Keratinocyte (primary cell): ENCODE measurements around the gene FOXD3. TPM values are rescaled to one million over a fixed set of nuclear protein-coding genes. Genes with fewer than 3 reads are reported as not detected.

Source experiments
- DNase-seq: peaks from one replicate; pipeline ENCODE4 v3.0.0-alpha.2; 2011; ENCODE audit warnings: low read depth, missing footprints, low spot score
- FAIRE-seq: peaks from 2 replicates; lab custom pipeline; 2011; peaks lifted over from hg19 to GRCh38; lab: Jason Lieb, UNC
- H2AFZ ChIP-seq: 2 replicates; pipeline ENCODE4 v1.6.0; 2012; ENCODE audit warnings: low read length, control low read depth, inconsistent platforms; ENCODE audit not compliant: control insufficient read depth
- H3K27ac ChIP-seq: 2 replicates; pipeline ENCODE4 v1.5.1; 2011; ENCODE audit warnings: low read length; ENCODE audit not compliant: control insufficient read depth, insufficient read depth
- H3K27me3 ChIP-seq: 3 replicates; pipeline ENCODE4 v1.6.0; 2011; ENCODE audit warnings: low read length; ENCODE audit not compliant: control insufficient read depth, insufficient read depth; ENCODE audit errors: extremely low read depth
- H3K36me3 ChIP-seq, 2 experiments: 2 replicates in 1 of 2; 3 replicates in 1 of 2; pipeline ENCODE4 v1.5.1; 2011; ENCODE audit warnings: low read length in 2 of 2, mild to moderate bottlenecking in 1 of 2; ENCODE audit not compliant: control insufficient read depth in 2 of 2, insufficient read depth in 2 of 2; ENCODE audit errors: extremely low read depth in 1 of 2
- H3K4me1 ChIP-seq: 3 replicates; pipeline ENCODE4 v1.5.1; 2011; ENCODE audit warnings: low read length; ENCODE audit not compliant: control insufficient read depth, insufficient read depth; ENCODE audit errors: extremely low read depth
- H3K4me2 ChIP-seq: 3 replicates; pipeline ENCODE4 v1.6.0; 2011; ENCODE audit warnings: low read depth, low read length; ENCODE audit not compliant: control insufficient read depth, insufficient read depth; ENCODE audit errors: extremely low read depth
- H3K4me3 ChIP-seq, 3 experiments: fragments of 200-600 bp in 1 of 3; sonication (generic) in 1 of 3; 2 replicates in 2 of 3; 3 replicates in 1 of 3; pipeline ENCODE4 v1.5.1; 2011 to 2016; ENCODE audit warnings: low read length in 3 of 3, mild to moderate bottlenecking in 3 of 3, control low read depth in 2 of 3, inconsistent platforms in 1 of 3, low read depth in 1 of 3, mixed read lengths in 1 of 3, mixed run types in 1 of 3, moderate library complexity in 1 of 3; ENCODE audit not compliant: control insufficient read depth in 2 of 3, insufficient read depth in 2 of 3; ENCODE audit errors: extremely low read depth in 1 of 3
- H3K79me2 ChIP-seq: 2 replicates; pipeline ENCODE4 v1.6.0; 2012; ENCODE audit warnings: low read length; ENCODE audit not compliant: control insufficient read depth, insufficient read depth
- H3K9ac ChIP-seq: 3 replicates; pipeline ENCODE4 v1.6.0; 2011; ENCODE audit warnings: low read length; ENCODE audit not compliant: control insufficient read depth, insufficient read depth; ENCODE audit errors: extremely low read depth
- H3K9me1 ChIP-seq: 3 replicates; pipeline ENCODE4 v1.6.0; 2011; ENCODE audit warnings: low read length; ENCODE audit not compliant: control insufficient read depth, insufficient read depth; ENCODE audit errors: extremely low read depth
- H3K9me3 ChIP-seq: 2 replicates; pipeline ENCODE4 v1.5.1; 2012; ENCODE audit warnings: low read depth, low read length; ENCODE audit not compliant: control insufficient read depth
- H4K20me1 ChIP-seq: 3 replicates; pipeline ENCODE4 v1.6.0; 2011; ENCODE audit warnings: low read length; ENCODE audit not compliant: control insufficient read depth, insufficient read depth; ENCODE audit errors: extremely low read depth
- CTCF ChIP-seq, 3 experiments: IDR thresholded peaks in 1 of 3; conservative IDR thresholded peaks in 1 of 3; optimal IDR thresholded peaks in 1 of 3; 2 replicates in 2 of 3; 3 replicates in 1 of 3; pipeline versions ENCODE3 to v1.5.1; 2011; ENCODE audit warnings: low read length in 3 of 3, mild to moderate bottlenecking in 3 of 3, moderate library complexity in 2 of 3, control low read depth in 1 of 3, inconsistent platforms in 1 of 3; ENCODE audit not compliant: insufficient read depth in 2 of 3; ENCODE audit errors: extremely low read depth in 1 of 3
- EZH2 ChIP-seq: IDR thresholded peaks from one replicate; pipeline ENCODE4 v1.6.1; 2012; ENCODE audit warnings: inconsistent platforms, mild to moderate bottlenecking, low read length, moderate library complexity
- dilution Hi-C: fragments of 300-500 bp; cut with MboI; formaldehyde crosslinking; loops from one replicate; pipeline ENCODE4 v1.7.0; 2020; ENCODE audit warnings: low sequenced_read_pairs; ENCODE audit not compliant: extremely low pct_ligation_motif_present
- polyA plus RNA-seq, 5 experiments: library from polyadenylated mRNA; depleted of rRNA in 3 of 5; stranded (reverse) in 3 of 5; stranded (forward) in 1 of 5; unstranded in 1 of 5; fragments of >200 nt; gene quantifications; 1 replicate in 1 of 5; 2 replicates in 3 of 5; 3 replicates in 1 of 5; pipeline versions ENCODE4 v1.2.1 to v1.2.3, GENCODE V29; 2011 to 2012; ENCODE audit warnings: missing spikeins in 2 of 5, low read depth in 1 of 5, low replicate concordance in 1 of 5
- small RNA-seq, 3 experiments: library from RNA; depleted of rRNA; stranded (forward); fragments of <200 nt; gene quantifications; one replicate each; pipeline ENCODE3, GENCODE V24; 2012; ENCODE audit warnings: low read depth in 3 of 3, low replicate concordance in 1 of 3; ENCODE audit not compliant: insufficient read length in 3 of 3

The FOXD3 gene
- polyA plus RNA-seq, 1 donor (not counting 4 experiments of a cell fraction or from before 2014, with no cell fraction given) = not detected

GRCh38 chr1:63367215-63368103 lies 45.1 kb downstream of the FOXD3 start, which contains the start of gene ALG6:
Gene ALG6 (plus strand): TSS chr1:63367627. CDS start chr1:63370978, 3,351 bp downstream.
- Histone ChIP-seq H3K27me3 (no peaks in the 10 kb centered on the region), H3K9me3 (no peaks in the 10 kb centered on the region), H3K4me3 (peak within 1 kb of the TSS; percentile 77 to 95 (median 94)), H3K9ac (peak within 1 kb of the TSS; percentile 89), H3K4me2 (peak within 1 kb of the TSS; percentile 92), H4K20me1 (no peaks in the 10 kb centered on the region), H3K27ac (peak within 1 kb of the TSS; percentile 66), H3K9me1 (no peaks in the 10 kb centered on the region), H3K4me1 (peaks cover 8% of the 10 kb centered on the region), H3K36me3 (peaks cover 0 to 2% of the 10 kb centered on the region in 2 experiments), H2AFZ (peak within 1 kb of the TSS; percentile 100), H3K79me2 (peaks cover 7% of the 10 kb centered on the region)
- DNase-seq = peak; percentile 36
- dilution Hi-C loops = no loop called here
- FAIRE-seq = no peak
- no peak for TF ChIP-seq CTCF (optimal IDR thresholded peaks at IDR 0.05 in 1 of 3, IDR thresholded peaks at IDR 0.05 in 1 of 3, conservative IDR thresholded peaks at IDR 0.05 in 1 of 3; ENCODE audit: extremely low read depth in 1 of 3, insufficient read depth in 2 of 3, low read length in 3 of 3)
- TF ChIP-seq EZH2 = no peak

- no peak for FAIRE-seq
- H3K4me3 ChIP-seq = peak overlapping the region; percentile 77 to 95 (median 94)
These were observed 45.8 kb downstream of the FOXD3 start for GRCh38 chr1:63368131-63368530.

More at GRCh38 chr1:63368131-63368530, 45.8 kb downstream of the FOXD3 start:
- Histone ChIP-seq H4K20me1 (no peaks in the 10 kb centered on the region), H3K9ac (peak overlapping the region; percentile 89), H2AFZ (peak overlapping the region; percentile 100), H3K9me3 (no peaks in the 10 kb centered on the region), H3K27me3 (no peaks in the 10 kb centered on the region), H3K4me2 (peak overlapping the region; percentile 92), H3K9me1 (no peaks in the 10 kb centered on the region), H3K36me3 (peaks cover 0 to 2% of the 10 kb centered on the region in 2 experiments), H3K79me2 (peaks cover 7% of the 10 kb centered on the region), H3K27ac (peak overlapping the region; percentile 66), H3K4me1 (peaks cover 8% of the 10 kb centered on the region)
- dilution Hi-C loops = no loop called here
- TF ChIP-seq EZH2 = no peak
- no peak for TF ChIP-seq CTCF (optimal IDR thresholded peaks at IDR 0.05 in 1 of 3, IDR thresholded peaks at IDR 0.05 in 1 of 3, conservative IDR thresholded peaks at IDR 0.05 in 1 of 3; ENCODE audit: extremely low read depth in 1 of 3, insufficient read depth in 2 of 3, low read length in 3 of 3)
- no peak for DNase-seq

Small RNA genes lying within 50 kb of the gene (small RNA-seq; reads per million reads assigned to genes)
- gene MIR6068 (0 reads per million in 3 experiments), gene RF00019 (0 reads per million in 3 experiments)

Other genes with a start within 250 kb of the FOXD3 start
- 8.7 to 20.5 TPM (median 11.8 TPM) in 3 replicates for gene ALG6, start 45.1 kb downstream of the FOXD3 start, polyA plus RNA-seq
- 6.9 to 19.5 TPM (median 10.0 TPM) in 3 replicates for gene ITGB3BP, start 200.7 kb downstream of the FOXD3 start, polyA plus RNA-seq
- 1.4 to 4.9 TPM (median 3.1 TPM) in 3 replicates for gene EFCAB7, start 201.0 kb downstream of the FOXD3 start, polyA plus RNA-seq